GM19455 (cell line): ENCODE data around the gene KIAA1671.

Experiments used
- ATAC-seq: cut with Tn5 transposase; IDR thresholded peaks from one replicate; pipeline ENCODE4 v1.9.1; 2021; ENCODE audit not compliant: unreplicated experiment

Gene KIAA1671

DNA sequence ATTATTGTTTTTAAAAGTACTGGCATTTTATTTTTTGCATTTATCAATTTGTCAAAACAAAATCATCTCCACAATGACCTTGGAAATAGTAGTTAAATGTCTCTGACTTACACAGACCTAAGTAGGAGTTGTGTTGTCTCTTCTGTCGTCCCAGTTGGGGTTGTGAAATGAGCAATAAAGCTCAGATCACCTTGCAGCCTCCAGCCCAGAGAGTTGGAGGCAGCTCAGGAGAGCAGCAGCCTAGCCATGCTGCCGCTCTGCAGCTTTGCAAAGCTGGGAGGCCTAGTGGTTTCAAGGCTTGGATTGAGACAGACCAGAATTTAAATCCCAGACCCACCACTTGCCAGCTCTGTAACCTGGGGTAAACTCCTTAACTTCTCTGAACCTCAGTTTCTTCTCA lies 181.9 kb downstream of the KIAA1671 start:
- no peak for ATAC-seq

DNA sequence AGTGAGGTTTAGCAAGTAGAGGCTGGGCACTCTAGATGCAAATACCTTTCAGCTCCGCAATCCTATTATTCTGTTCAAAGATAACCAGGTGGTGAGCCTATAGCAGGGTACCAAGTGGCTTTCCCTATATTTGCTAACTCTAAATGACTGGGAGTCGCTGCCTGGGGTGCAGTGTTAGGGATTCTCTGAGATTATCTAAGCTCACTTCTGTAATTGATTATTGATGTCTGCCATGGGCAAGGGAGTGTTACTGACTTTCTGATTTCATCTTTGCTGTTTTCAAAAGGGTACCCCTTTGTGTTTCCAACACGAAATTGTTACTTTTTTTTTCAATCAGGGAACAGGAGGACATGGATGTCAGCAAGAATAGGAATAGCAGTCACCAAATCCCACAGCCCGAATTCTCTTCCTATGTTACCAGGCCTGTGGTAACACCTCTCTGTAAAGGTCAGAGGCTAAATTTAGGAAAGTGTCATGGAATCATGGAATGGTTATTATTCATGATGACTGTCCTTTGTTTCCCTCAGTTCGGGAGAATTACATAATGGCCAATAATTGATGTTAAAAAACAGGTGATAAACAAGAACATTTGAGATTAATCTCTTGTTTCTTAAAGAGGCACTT lies 184.5 kb downstream of the KIAA1671 start:
- no peak for ATAC-seq

DNA sequence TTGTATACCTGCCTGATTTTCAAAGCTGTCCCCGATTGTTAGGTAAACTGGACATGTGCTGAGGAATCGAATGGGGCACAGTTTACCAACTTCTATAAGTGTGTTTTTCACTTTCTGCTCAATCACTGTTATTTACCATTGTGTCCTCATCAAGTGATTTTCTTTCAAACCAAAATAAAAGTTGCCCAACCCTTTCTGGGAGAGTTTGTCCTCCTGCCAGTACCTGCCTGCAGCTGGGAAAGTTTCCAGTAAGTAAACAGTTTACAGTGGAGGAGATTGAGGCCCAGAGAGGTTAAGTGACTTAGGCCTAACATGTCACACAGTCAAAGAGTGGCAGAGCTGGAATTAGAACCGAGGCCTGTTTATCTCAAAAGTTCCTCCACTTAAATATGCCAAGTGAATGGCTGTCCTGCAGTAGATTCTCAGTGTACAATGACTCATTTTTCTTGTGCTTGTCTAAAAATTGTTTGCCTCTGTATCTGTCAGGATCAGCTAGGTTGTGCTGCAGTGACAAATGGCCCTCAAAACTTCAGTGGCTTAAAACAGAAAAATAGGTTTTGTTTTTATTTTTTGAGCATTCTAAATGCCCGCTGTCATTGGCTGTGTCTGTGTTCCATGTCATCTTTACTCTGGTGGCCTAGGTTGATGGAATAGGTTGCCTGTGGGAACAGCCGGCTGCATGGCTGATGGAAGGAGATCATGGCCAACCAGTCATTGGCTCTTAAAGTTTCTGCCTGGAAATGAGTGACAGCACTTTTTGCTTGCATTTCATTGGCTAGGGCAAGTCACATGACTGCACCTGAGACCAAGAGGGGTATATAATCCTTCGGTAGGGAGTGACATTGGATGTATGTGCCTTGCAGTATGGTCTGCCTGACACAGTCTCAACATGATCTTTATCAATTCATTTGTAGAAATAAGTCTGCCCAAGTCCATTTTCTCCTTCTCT lies 185.3 kb downstream of the KIAA1671 start:
- ATAC-seq, result no peak

DNA sequence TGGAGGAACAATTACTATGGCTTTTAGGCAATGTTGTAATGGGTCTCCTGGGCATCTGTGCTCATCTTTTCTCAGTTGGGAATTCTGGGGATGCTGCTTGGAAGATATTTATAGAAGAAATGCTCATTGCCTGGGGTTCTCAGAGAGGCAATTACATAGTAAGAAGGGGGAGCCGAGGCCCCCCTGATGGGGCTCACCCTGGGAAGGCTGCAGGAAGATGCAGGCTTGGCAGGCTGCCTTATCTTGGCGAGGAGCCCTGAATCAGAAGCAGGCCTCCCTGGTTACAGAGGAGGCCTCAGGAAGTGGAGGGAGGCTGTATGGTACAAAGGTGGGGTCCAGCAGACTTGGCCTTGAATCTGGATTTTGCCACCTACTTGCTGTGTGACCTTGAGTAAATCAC lies 186.5 kb downstream of the KIAA1671 start:
- ATAC-seq, result no peak

DNA sequence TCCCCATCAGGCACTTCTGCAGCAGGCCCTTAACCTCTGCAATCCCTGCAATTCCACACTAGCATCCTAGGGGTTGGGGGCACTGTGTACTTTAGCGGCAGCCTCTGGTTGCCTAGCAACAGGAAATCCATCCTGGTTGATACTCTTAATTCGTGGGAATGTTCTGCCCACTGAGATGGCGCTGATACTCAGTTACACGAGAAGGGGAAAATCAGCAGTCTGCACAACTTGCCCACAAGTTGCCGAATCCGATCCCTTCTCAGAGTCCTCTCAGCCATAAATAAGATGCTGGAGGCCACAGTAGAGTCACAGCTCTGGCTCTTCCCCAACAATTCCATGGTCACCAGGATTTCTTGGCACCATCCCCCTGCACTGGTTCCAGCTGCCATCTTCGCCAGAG lies 189.6 kb downstream of the KIAA1671 start:
- no peak for ATAC-seq

DNA sequence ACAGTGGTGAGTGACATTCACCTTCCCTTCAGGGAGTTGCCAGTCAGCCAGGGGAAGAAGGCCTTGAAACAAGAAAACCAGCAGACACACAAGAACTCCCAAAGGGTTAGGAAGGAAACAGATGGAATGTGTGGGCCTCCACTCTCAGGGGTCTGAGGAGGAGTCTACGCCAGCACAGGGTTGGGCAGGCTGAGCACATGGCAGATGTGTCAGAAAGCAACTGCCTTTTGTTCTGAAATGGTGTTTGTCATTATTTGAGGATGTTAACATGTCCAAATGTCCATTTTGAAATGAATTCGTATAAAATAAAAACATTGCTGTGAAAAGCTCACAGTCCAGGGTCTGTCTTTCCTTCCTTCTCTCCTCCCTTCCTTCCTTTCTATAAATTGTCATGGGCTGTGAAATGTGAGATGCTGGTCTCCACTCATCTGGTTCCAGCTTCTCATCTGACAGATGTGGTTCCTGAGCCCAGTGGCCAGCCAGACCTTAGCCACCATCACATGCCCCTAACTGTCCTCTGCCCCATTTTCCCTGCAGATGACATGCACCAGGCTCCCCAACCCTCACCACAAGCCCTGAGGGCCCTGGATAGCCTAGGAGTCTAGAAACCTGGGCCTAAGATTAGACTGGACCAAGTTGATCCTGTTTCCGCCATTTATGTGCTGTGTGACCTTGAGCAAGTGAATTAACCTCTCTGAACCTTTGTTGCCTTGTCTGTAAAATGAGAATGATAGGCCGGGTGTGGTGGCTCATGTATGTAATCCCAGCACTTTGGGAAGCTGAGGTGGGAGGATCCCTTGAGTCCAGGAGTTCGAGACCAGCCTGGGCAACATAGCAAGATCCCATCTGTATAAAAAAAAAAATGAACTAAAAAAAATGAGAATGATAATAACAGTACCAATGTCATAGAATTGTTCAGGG lies 190.9 kb downstream of the KIAA1671 start:
- no peak for ATAC-seq

DNA sequence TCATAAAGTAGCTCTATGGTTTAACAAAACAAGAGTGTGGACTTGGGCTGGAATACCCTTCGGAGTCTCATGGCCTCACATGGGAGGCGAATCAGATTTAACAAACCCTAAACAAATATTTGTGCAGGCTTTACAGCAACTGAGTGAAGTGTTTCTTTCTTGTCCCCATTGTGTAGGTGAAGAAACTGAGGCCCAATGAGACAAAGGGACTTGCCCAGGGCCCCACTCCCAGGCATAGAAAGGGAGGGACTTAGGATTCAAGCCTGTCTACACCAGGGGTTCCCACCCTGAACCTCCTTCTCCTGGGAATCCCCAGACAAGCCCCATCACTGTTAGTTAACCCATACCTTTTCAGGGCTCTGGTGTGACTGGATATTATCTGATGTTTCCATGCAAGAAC lies 192.0 kb downstream of the KIAA1671 start:
- ATAC-seq, result no peak

DNA sequence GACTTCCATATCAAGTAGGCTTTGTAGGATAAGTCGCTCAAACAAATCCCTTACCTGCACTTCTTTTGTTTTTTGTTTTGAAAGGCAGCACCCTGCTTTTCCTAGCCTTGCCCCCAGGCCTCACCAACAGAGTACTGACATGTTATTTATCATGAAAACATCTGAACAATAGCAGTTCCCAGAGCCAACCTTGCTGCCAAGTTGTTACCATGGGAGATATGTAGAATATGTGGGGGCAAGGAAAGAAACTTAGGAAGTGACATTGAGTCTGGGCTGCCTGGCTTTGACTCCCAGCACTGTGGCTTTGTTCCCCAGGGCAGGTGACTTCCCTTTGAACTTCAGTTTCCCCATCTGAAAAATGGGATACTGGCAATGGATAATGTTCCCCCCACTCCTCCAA lies 193.8 kb downstream of the KIAA1671 start:
- no peak for ATAC-seq

DNA sequence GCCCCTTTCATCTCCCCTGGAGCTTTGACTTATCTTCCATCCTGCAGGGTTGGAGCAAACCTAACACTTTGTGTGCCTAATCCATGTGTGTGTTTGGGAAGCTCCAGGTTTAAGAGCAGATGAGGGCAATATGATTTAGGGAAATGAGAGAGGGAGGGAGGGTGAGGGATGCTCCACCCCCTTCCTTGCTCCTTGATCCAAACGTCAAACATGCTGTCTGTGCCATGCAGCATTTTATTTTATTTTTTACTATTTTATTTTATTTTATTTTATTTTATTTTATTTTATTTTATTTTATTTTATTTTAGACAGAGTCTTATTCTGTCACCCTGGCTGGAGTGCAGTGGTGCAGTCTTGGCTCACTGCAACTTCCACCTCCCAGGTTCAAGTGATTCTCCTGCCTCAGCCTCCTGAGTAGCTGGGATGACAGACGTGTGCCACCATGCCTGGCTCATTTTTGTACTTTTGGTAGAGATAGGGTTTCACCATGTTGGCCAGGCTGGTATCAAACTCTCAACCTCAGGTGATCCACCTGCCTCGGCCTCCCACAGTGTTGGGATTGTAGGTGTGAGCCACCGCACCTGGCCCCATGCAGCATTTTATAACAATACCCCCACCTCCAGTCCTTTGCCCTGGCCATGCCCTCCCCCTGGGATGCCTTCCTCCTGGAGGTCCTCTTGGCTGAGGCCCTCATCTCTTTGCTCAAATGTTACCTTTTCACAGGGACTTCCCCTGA lies 194.6 kb downstream of the KIAA1671 start:
- ATAC-seq, result no peak

DNA sequence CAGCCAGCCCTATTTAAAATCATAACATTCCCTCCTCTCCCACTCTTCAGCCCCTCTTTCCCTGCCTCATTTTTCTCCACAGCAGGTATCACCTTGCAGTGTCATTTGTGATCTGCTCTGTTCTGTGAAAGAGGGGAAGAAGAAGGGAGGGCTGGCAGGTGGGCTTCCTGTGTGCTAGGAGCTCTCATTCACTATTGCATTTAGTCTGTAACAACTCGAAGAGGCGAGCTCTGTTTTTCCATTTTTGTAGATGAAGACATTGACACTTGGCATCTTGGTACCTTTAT lies 195.1 kb downstream of the KIAA1671 start:
- no peak for ATAC-seq

DNA sequence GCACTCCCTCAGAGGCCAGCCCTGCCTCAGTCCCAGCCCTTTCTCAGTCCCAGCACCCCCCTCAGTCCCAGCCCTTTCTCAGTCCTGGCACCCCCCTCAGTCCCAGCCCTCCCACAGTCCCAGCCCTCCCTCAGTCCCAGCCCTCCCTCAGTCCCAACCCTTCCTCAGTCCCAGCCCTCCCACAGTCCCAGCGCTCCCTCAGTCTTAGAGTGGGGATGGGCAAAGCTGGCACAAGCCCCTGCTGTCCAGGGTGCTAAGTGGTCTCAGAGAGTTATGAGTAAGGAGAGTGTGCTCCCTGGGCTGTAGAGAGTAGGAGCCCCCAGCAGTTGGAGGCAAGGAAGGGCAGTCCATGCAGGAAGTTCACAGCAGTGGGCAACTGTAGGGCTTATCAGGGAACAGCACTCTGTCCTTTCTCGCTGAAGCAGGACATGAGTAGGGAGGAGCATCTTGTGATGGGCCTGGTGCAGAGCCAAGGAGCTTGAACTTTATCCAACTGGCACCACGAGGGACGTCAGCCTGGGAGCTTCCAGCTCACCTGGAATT lies 195.7 kb downstream of the KIAA1671 start:
- ATAC-seq, result no peak

DNA sequence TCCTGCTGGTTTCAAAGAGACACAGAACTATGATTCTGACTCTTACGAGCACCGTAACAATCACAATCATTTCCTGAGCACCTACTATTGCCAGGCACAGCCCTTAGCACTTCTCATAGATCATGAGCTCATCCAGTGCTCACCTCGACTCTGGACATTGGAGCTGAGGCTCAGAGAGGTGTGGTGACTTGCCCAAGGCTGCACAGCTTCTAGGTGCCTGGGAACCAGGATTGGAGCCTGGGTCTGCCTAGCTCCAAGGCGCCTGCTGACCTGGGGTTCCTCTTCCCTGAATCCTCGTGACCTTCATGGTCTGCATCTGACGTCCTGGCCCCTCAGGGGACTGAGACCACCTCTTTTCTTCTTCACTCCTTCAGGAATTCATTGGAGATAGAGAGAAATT lies 196.5 kb downstream of the KIAA1671 start:
- no peak for ATAC-seq

DNA sequence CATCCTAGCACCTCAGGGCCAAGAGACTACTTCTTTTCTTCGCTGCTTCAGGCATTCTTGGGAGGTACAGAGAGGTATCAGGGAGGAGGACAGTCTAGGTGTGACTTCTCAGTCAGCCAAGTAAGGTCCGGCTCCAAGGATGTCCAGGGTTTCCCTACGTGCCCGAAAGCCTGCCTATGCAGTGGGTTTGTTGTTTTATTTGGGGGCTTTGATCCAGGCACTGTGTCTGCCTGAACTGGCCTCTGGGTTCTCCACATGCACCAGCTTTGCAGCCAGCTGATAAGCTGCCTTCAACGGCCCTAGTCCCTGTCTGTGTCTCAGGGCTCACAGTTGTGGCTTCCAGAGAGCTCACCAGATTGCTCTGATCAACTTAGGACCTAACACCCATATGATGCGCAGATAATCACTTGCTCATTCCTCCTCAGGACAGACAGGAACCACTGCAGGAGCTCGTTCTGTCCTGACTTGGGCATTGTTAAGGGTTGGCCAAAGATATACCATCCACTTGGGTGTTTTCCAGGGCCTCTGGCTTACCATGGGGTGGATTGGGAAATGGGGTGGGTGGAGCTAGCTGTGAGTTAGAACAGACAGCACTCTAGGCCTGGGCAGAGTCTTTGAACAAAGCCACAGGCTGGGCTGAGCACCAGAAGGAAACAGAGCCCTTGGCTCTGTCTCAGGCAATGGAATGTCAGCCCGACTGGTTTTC lies 201.6 kb downstream of the KIAA1671 start:
- ATAC-seq, result no peak

DNA sequence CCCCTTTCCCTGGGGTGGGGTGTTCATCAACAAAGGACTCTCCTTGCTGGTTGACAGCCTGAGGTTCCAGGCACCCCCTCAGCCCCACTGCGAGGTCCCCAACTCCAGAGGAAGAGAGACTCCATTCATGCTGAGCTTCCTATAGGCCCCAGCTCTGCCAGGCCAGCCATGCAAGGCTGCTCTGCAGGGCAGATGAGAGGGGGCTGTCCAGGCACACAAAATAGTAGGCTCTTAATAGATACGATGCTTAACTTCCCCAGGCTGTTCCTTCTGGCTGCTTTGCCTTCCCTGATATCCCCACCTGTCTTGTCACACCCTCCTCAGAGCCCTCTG lies 202.1 kb downstream of the KIAA1671 start:
- no peak for ATAC-seq

DNA sequence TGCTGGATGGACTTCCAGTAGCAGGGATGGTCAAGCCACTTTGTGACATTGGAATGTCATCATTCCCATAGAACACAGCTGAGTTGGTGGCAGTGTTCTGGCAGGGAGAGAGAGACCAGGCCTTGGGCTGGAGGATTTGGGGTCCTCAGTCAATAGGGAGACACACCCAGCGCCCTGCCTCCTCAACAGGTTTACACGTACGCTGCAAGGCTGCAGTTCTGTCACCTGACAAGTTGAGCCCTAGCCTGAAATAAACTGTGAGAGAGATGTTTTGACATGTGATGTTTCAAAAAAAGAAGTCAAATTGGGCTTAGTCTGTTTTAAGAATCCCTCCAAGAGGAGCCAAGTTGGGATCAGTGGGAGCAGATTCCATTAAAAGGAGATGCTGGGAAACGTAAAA lies 204.2 kb downstream of the KIAA1671 start:
- no peak for ATAC-seq

DNA sequence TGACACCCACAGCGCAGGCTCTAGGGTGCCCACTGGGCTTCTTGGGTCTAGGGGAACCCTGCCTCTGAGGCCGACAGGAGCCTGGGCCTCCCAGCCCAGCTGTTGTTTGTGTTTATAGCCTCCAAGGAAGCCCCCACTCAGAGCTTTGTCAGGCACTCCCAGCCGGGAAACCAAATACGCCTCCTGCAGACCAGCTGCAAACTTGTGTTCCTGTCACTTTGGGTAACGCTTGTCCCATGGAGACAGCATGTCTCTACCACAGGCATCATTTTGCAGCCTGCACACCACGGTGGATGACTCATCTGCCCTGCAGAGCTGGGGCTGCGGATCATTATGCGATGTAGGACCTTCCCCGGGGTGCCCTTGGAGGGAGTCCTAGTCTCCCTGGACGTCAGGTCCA lies 206.5 kb downstream of the KIAA1671 start:
- no peak for ATAC-seq

DNA sequence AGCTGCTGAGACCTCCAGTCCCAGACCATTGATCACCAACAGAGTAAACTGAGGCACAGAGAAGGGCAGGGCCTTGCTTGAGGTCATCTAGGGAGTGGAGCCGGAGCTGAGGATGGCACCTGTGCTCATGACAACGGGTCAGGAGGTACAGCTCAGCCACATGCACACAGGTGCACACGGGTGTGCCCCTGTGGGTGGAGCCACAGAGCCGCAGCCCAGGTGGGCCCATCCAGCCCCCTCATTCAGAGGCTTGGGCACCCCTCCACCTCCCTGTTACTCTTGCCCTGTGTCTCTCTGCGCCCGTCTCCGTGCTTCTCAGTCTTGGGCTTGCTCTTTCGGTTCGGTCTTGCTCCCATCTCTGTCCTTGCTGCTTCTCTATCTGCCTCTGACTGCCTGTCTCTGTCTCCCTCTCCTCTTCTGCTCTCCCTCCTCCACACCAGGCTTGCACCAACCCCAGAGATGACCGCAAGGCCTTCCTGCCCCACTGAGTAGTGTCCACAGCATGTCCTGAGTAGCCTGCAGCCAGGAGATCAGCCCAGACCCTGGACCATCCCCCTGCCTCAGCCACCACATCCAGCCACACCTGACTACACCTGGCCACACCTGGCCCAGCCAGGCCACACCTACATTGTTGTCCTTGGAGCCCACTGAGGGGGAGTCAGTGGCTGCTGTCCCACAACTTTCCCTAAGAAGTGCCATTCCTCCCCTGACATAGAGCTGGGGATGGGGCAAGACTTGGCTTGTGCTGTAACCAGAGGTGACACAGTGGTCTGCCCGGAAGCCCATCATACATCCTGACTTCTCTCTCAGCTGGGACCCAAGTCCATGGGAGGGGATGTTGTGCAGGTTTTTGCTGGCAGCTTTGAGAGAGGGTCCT lies 207.8 kb downstream of the KIAA1671 start:
- ATAC-seq, result no peak

DNA sequence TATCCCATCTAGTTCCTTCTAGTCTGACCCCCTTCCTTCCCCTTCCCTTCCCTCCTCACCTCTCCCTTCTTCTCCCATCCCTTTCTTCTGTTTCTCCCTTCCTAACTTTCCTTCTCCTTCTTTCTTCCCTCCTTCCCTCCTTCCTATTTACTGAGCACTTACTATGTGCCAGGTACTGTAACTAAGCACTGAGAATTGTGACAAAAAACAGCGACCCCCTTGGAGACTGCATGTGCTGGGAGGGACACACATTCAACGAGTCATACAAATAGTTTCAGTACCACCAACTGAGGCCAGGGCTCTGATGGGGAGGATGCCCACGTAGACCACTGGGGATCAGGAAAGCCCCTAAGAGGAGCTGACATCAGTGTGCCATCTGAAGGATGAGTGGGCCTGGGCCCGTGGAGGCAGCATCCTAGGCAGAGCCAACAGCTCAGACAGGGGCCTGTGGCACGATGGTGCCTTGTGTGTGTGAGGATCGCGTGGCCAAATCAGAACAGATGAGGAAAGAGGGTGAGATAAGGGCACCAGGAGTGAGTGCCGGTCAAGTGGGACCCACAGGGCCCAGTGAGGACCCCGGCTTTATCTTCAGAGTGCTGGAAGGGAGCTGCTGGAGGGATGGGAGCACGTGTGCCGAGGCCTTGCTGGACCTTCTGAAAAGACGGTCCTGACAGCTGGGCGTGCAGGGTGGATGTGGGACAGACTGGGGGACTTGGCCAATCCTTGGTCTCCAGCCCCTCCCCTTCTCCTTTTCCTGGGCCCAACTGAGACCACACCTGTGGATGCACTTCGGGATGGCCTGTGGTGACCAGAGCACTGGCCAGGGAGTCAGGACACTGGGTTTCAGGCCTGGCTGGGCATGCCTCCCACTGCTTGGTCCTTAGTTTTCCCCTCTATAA lies 208.8 kb downstream of the KIAA1671 start:
- no peak for ATAC-seq
